HG03108 (cell line): ENCODE measurements around the gene ANKS1B.
"Not testable (repeated sequence)": the region's sequence is repeated elsewhere in the genome, so short reads cannot be mapped to it uniquely, and the experiment has no call there.

ENCODE experiments used
- ATAC-seq: cut with Tn5 transposase; IDR thresholded peaks from one replicate; pipeline ENCODE4 v1.9.1; 2021; ENCODE audit warnings: moderate library complexity; ENCODE audit not compliant: unreplicated experiment

The ANKS1B gene

GRCh38 chr12:98852181-98852580 is 1132.6 kb downstream of the ANKS1B start:
- ATAC-seq = no peak

DNA sequence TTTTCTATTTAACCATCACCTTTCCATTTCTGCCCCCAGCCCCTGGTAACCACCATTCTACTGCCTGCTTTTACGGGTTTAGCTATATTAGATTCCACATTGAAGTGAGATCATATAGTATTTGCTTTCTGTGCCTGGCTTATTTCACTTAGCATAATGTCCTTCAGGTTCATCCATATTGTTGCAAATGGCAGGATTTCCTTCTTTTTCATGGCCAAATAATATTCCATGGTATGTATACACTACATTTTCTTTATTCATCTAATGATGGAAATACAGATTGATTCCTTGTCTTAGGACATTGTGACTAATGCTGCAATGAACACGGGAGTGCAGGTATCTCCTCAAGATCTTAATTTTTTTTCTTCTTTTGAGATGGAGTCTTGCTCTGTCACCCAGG is 1137.5 kb downstream of the ANKS1B start:
- no peak for ATAC-seq

GRCh38 chr12:98845957-98846356 is 1138.8 kb downstream of the ANKS1B start:
- no peak for ATAC-seq

DNA sequence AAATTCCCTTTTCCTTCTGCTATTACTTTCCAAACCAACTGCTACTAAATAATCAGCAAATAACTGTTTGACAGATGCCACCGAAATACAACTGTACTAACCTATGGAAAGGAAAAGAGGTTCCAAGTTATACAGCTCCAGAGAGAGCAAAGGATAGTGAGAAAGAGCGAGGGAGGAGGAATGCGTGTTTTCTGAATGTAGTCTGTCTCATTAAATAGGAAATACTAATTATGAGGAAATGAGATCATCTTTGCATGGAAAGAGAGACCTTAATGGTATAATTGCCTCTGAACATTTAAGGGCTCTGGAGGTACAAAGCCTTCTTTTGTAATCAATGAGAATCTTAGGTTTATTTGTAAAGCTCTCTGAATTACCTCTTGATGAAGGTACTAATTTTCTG is 1144.4 kb downstream of the ANKS1B start:
- no peak for ATAC-seq

- ATAC-seq = no peak
Observed at GRCh38 chr12:98838231-98838647, 1146.5 kb downstream of the ANKS1B start.

- not testable (repeated sequence) for ATAC-seq
Observed at GRCh38 chr12:98837134-98837752, 1147.5 kb downstream of the ANKS1B start.

GRCh38 chr12:98830657-98831056 is 1154.1 kb downstream of the ANKS1B start:
- no peak for ATAC-seq

GRCh38 chr12:98828802-98829600 is 1155.7 kb downstream of the ANKS1B start:
- ATAC-seq = no peak

DNA sequence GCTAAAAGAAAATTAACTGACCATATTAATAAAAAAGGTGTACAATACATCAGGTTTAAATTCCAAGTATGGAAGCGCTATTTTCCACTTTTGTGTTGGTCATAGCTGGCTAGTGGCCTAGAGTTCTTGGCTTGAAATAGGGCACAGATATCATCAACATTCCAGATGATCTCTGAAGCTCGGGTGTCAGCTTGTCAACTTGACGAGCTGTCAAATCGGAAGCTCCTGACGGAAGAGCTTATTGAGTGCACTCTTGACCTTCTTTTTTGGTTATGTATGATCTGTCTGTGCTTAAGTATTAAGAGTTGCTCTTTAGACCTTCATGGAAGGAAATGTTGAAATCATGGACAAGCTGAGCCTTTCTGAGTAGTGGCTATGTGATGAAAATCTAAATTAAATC is 1161.7 kb downstream of the ANKS1B start:
- ATAC-seq = no peak

GRCh38 chr12:98821866-98822265 is 1162.9 kb downstream of the ANKS1B start:
- no peak for ATAC-seq

DNA sequence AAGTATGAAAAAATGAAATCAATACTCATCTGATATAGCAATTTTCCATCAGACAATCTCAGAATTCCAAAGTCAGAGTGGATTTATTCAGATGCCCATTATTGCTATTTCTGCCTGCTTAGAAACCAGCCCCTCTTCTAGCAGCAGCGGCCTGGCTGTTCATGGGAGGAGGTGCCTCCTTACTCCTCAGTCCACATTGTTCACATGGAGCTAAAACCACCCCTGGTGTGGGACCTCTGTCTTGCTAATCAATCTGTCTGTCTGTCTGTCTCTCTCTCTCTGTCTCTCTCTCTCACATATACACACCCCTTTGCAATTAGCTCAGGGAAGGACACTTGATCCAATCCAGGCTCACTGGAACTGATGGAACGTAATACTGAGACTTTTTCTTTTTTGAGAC is 1163.5 kb downstream of the ANKS1B start:
- no peak for ATAC-seq

DNA sequence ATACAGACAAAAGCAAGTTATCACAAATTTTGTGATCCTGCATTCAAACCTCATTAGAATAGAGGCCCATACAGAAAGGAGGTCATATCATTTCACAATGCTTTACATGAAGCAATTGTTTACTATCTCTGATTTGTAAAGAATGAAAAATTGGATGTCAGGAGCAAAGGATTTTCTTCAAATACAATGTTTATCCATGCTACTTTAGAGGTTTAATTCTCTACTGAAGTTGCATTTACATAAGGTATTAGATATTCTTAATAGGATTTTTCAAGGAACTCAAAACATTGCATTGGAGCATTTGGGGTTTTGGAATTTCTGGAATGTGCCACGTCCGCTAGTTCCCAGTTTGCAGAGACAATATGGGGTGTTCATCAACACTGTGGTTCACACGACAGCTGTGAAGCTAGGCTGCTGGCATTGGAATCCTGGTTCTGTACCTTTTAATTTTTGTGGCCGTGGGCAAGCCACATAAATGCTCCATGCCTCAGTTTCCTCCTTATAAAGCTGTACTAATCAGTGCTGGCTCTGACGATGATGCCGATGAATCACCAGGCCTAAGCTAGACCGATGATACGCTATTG is 1164.8 kb downstream of the ANKS1B start:
- no peak for ATAC-seq

DNA sequence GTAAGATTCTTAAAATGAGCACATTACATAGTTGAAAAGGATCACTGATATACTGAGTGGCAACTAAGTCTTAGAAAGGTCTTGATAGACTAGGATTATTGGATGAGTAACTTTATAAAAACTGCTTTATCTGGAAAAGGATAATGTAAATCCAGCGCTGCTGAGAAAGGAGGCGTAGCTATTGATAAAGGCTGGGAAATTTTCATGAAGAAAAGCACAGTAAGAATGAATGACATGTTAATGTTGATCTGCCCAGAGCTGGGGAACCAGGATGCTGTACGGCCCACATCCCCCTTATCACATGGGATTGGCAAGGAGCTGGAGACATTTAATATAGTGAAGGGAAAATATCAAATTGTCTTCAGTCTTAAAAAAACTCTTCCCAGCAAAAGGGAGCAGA is 1165.7 kb downstream of the ANKS1B start:
- no peak for ATAC-seq

DNA sequence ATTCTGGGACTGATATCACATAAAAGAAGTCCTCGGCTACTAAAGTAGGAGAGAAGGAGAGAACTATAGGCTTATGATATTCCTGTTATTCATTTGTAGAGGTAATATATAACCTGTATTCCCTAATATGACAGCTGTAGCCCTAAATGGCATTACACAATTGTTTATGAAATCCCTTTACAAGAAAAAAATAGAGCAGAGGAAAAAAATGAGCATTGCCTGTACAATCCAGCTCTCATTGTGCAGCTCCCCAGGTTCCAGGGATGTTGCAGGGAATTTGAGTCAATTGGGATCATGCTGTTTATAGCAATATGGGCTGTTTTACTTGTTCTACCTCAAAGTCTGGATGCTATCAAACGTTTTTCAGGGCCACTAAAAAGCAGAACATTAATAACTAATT is 1166.5 kb downstream of the ANKS1B start:
- no peak for ATAC-seq

DNA sequence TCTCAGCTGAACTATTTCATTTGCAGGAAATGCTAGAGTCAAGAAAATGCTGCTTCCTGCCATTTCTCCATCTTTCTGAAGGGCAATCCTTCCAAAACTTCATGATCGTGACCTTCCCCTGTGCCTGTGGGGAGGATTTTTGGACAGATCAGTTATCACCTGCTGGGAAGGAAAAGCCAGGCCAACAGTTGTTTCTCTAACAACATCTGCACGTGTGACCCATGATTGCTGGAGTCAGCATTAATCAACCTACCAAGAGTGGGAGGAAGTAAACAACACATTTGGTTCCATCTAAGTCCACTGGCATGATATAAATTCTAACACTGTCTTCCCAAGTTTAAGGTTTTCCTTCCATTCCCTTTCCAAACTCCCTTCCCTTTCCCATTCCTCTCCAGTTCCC is 1167.0 kb downstream of the ANKS1B start:
- ATAC-seq = no peak

GRCh38 chr12:98816720-98817119 is 1168.0 kb downstream of the ANKS1B start:
- no peak for ATAC-seq

DNA sequence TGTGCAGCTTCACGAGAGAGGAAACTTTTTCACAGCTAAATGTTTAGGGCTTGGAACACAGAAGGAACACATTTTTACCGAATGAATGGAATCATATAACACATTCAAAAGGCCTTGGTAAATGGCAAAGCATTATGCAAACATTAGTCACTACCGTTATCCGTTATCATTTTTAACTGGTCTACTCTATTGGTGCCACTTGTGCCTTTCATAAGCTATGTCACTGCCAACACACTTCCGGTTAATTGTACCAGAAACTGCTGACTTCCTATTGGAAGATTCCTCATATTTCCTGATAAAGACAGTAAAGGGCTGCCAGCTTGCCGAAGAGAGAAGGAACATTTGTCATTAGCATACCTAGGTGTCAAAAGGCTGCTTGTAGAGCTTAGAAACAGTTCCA is 1170.5 kb downstream of the ANKS1B start:
- no peak for ATAC-seq

DNA sequence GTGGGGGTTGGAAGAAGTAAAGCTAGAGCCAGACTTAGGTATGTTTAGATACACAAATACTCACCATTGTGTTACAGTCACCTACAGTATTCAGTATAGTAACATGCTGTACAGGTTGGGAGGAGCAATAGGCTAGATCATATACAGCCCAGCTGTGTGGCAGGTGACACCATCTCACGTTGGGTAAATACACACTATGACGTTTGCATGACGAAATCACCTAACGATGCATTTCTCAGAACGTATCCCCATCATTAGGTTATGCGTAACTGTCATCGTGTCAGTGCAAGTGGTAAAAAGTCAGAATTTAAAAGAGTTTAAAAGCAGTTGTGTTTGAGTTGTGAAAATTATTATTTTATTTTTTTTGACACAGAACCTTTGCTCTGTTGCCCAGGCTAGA is 1172.5 kb downstream of the ANKS1B start:
- ATAC-seq = no peak

- no peak for ATAC-seq
Observed at GRCh38 chr12:98808243-98808875, 1176.4 kb downstream of the ANKS1B start.

- ATAC-seq = no peak
Observed at GRCh38 chr12:98807187-98807586, 1177.5 kb downstream of the ANKS1B start.

- ATAC-seq = no peak
Observed at GRCh38 chr12:98803468-98804209, 1181.1 kb downstream of the ANKS1B start.
